Renal cortex interstitium (tissue), 15 donors: Measurements from ENCODE around the gene MYCBP. TPM values are rescaled to one million over a fixed set of nuclear protein-coding genes. Genes with fewer than 3 reads are reported as not detected.
"Not testable (repeated sequence)": the region's sequence is repeated elsewhere in the genome, so short reads cannot be mapped to it uniquely, and the experiment has no call there.

Source experiments
- DNase-seq, 11 donors: peaks; one replicate each; pipeline ENCODE4 v3.0.0-alpha.2; 2013; ENCODE audit warnings: low read depth in 9 of 11, low spot score in 4 of 11; ENCODE audit errors: extremely low read depth in 1 of 11
- long read RNA-seq, 16 experiments: transcript quantifications; one replicate each; lab custom pipeline, GENCODE V29; 2026
- polyA plus RNA-seq, 3 donors: library from polyadenylated mRNA; unstranded; fragments of 120-200 nt; gene quantifications; one replicate each; pipeline ENCODE4 v1.2.1, GENCODE V29; 2013; ENCODE audit not compliant: insufficient read length in 3 of 3

MYCBP gene
- polyA plus RNA-seq = 10 to 100 TPM; 27.8 to 34.7 (median 33.7) TPM
- long read RNA-seq, donor 1, transcript MYCBP-201 (5 exons, 2,818 nt) = major isoform, 7 of 23 reads
- long read RNA-seq, donor 1, partial matches to known transcripts = 14 of 23 reads
- long read RNA-seq, donor 1, other reads (novel, unspliced or antisense) = 0 of 23 reads
- long read RNA-seq, donor 2, transcript MYCBP-201 (5 exons, 2,818 nt) = major isoform, 7 of 10 reads
- long read RNA-seq, donor 2, partial matches to known transcripts = 0 of 10 reads
- long read RNA-seq, donor 2, other reads (novel, unspliced or antisense) = 0 of 10 reads
- long read RNA-seq, donor 3, transcript MYCBP-201 (5 exons, 2,818 nt) = major isoform, 19 of 20 reads
- long read RNA-seq, donor 3, partial matches to known transcripts = 0 of 20 reads
- long read RNA-seq, donor 3, other reads (novel, unspliced or antisense) = 0 of 20 reads
- long read RNA-seq, donor 4, transcript MYCBP-204 (4 exons, 819 nt) = minor isoform, 5 of 13 reads
- long read RNA-seq, donor 4, transcript MYCBP-201 (5 exons, 2,818 nt) = major isoform, 8 of 13 reads
- long read RNA-seq, donor 4, partial matches to known transcripts = 0 of 13 reads
- long read RNA-seq, donor 4, other reads (novel, unspliced or antisense) = 0 of 13 reads
- long read RNA-seq, donor 5 = 0 reads
- long read RNA-seq, donor 6, transcript MYCBP-201 (5 exons, 2,818 nt) = major isoform, 13 of 13 reads
- long read RNA-seq, donor 6, partial matches to known transcripts = 0 of 13 reads
- long read RNA-seq, donor 6, other reads (novel, unspliced or antisense) = 0 of 13 reads
- long read RNA-seq, donor 7, transcript MYCBP-201 (5 exons, 2,818 nt) = major isoform, 11 of 39 reads
- long read RNA-seq, donor 7, partial matches to known transcripts = 25 of 39 reads
- long read RNA-seq, donor 7, other reads (novel, unspliced or antisense) = 0 of 39 reads
- long read RNA-seq, donor 8, transcript MYCBP-201 (5 exons, 2,818 nt) = major isoform, 16 of 65 reads
- long read RNA-seq, donor 8, partial matches to known transcripts = 45 of 65 reads
- long read RNA-seq, donor 8, other reads (novel, unspliced or antisense) = 0 of 65 reads
- long read RNA-seq, donor 9, transcript MYCBP-201 (5 exons, 2,818 nt) = major isoform, 17 of 18 reads
- long read RNA-seq, donor 9, partial matches to known transcripts = 0 of 18 reads
- long read RNA-seq, donor 9, other reads (novel, unspliced or antisense) = 0 of 18 reads
- long read RNA-seq, donor 10, transcript MYCBP-201 (5 exons, 2,818 nt) = major isoform, 17 of 21 reads
- long read RNA-seq, donor 10, partial matches to known transcripts = 0 of 21 reads
- long read RNA-seq, donor 10, other reads (novel, unspliced or antisense) = 0 of 21 reads
- long read RNA-seq, donor 11, transcript MYCBP-201 (5 exons, 2,818 nt) = major isoform, 12 of 15 reads
- long read RNA-seq, donor 11, partial matches to known transcripts = 0 of 15 reads
- long read RNA-seq, donor 11, other reads (novel, unspliced or antisense) = 0 of 15 reads
- long read RNA-seq, donor 12, partial matches to known transcripts = 0 of 4 reads
- long read RNA-seq, donor 12, other reads (novel, unspliced or antisense) = 0 of 4 reads
- long read RNA-seq, donor 13, transcript MYCBP-201 (5 exons, 2,818 nt) = major isoform, 25 of 29 reads
- long read RNA-seq, donor 13, partial matches to known transcripts = 0 of 29 reads
- long read RNA-seq, donor 13, other reads (novel, unspliced or antisense) = 0 of 29 reads
- long read RNA-seq, donor 14, transcript MYCBP-201 (5 exons, 2,818 nt) = major isoform, 17 of 17 reads
- long read RNA-seq, donor 14, partial matches to known transcripts = 0 of 17 reads
- long read RNA-seq, donor 14, other reads (novel, unspliced or antisense) = 0 of 17 reads
- long read RNA-seq, donor 15, transcript MYCBP-201 (5 exons, 2,818 nt) = major isoform, 7 of 7 reads
- long read RNA-seq, donor 15, partial matches to known transcripts = 0 of 7 reads
- long read RNA-seq, donor 15, other reads (novel, unspliced or antisense) = 0 of 7 reads
- long read RNA-seq, donor 16, transcript MYCBP-201 (5 exons, 2,818 nt) = major isoform, 23 of 28 reads
- long read RNA-seq, donor 16, transcript MYCBP-204 (4 exons, 819 nt) = minor isoform, 5 of 28 reads
- long read RNA-seq, donor 16, partial matches to known transcripts = 0 of 28 reads
- long read RNA-seq, donor 16, other reads (novel, unspliced or antisense) = 0 of 28 reads

GRCh38 chr1:38873027-38873969 lies at the start of gene MYCBP:
Gene MYCBP (minus strand): TSS chr1:38873348. CDS start chr1:38873305, 43 bp downstream.
- DNase-seq = peak; percentile 86 to 97 (median 93)

- peak in 6 of 11 donors; percentile 17 to 51 (median 40) for DNase-seq
Observed at GRCh38 chr1:38919130-38919529, 46.0 kb upstream of the MYCBP start.

- DNase-seq = no peak
Observed at GRCh38 chr1:38918568-38918967, 45.4 kb upstream of the MYCBP start.

GRCh38 chr1:38917772-38918171 lies 44.6 kb upstream of the MYCBP start:
- no peak for DNase-seq

GRCh38 chr1:38917337-38917736 lies 44.2 kb upstream of the MYCBP start:
- no peak for DNase-seq

- no peak for DNase-seq
Observed at GRCh38 chr1:38915352-38915948, 42.3 kb upstream of the MYCBP start.

GRCh38 chr1:38914908-38915307 lies 41.8 kb upstream of the MYCBP start:
- not testable (repeated sequence) for DNase-seq

GRCh38 chr1:38908821-38909220 lies 35.7 kb upstream of the MYCBP start:
- DNase-seq = no peak

- DNase-seq = no peak
Observed at GRCh38 chr1:38905985-38906384, 32.8 kb upstream of the MYCBP start.

GRCh38 chr1:38899560-38899959 lies 26.4 kb upstream of the MYCBP start:
- DNase-seq = no peak

GRCh38 chr1:38898653-38899230 lies 25.6 kb upstream of the MYCBP start:
- DNase-seq = no peak

GRCh38 chr1:38896169-38896568 lies 23.0 kb upstream of the MYCBP start:
- DNase-seq = no peak

GRCh38 chr1:38892976-38893375 lies 19.8 kb upstream of the MYCBP start:
- DNase-seq = no peak

GRCh38 chr1:38891753-38892152 lies 18.6 kb upstream of the MYCBP start:
- no peak for DNase-seq

- DNase-seq = no peak
Observed at GRCh38 chr1:38889589-38889988, 16.4 kb upstream of the MYCBP start.
